HG03575 (cell line): Measurements from ENCODE around the gene NCF4.

Source experiments
- ATAC-seq: cut with Tn5 transposase; IDR thresholded peaks from one replicate; pipeline ENCODE4 v1.9.1; 2021; ENCODE audit not compliant: unreplicated experiment, insufficient number of reproducible peaks, low FRiP score; ENCODE audit errors: extremely low read depth

NCF4 gene

DNA sequence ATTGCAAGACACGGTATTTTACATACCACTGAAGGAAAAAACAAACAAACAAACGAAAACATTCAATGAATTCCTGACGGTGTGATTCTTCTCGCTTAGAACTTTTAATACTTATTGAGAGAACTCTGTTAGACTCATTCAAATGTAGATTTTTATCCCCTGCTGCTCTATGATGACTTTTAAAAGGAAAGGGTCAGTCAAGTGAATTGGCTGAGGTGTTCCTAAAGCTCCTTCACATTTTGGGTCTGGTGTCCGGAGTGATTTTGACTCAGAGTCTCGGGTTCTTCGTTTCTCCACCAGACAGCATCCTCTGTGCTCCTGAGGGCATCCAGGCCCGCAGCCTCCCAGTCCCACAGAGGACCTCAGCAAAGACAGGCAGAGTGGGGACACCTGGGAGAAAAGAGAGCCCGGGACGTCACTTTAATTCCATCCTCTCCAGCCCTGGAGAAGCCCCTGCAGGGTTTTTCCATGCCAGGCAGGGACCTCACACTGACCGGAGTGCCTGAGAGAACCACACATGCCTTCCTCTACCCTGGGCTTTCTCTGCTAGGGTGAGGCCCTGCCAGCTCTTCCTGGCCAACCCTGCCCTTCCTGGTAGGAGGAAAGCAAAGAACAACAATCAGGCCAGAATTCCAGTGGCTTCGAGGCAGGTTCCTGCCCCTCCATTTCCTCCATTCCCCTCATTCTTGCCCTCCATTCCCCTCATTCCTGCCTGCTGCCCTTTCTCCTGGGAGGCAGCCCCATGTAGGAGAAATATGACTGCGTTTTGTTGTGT is 51.3 kb downstream of the NCF4 start:
- ATAC-seq = no peak

- no peak for ATAC-seq
Observed at GRCh38 chr22:36912694-36913426, 52.1 kb downstream of the NCF4 start.

- ATAC-seq = no peak
Observed at GRCh38 chr22:36913427-36914389, 52.9 kb downstream of the NCF4 start, which contains the start of gene CSF2RB. CSF2RB (plus strand) TSS chr22:36913628; CDS start chr22:36922208, 8,580 bp downstream.

DNA sequence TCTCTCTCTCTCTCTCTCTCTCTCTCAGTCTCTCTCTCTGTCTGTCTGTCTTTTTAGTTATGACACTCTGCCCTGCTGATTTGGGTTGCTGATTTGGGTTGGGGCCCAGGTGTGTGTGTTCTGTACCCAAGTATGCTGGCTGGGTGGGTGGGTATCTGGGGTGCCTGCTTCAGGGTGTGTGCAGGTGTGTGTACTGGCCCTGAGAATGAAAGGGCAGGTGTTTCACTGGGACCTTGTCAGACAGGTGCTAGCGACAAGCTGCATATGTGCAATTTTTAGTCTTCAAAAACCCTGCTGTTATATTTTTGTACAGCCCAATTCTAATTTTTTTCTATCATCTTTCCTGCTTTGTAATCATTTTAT is 53.6 kb downstream of the NCF4 start:
- no peak for ATAC-seq

- ATAC-seq = no peak
Observed at GRCh38 chr22:36916034-36916433, 55.2 kb downstream of the NCF4 start.

DNA sequence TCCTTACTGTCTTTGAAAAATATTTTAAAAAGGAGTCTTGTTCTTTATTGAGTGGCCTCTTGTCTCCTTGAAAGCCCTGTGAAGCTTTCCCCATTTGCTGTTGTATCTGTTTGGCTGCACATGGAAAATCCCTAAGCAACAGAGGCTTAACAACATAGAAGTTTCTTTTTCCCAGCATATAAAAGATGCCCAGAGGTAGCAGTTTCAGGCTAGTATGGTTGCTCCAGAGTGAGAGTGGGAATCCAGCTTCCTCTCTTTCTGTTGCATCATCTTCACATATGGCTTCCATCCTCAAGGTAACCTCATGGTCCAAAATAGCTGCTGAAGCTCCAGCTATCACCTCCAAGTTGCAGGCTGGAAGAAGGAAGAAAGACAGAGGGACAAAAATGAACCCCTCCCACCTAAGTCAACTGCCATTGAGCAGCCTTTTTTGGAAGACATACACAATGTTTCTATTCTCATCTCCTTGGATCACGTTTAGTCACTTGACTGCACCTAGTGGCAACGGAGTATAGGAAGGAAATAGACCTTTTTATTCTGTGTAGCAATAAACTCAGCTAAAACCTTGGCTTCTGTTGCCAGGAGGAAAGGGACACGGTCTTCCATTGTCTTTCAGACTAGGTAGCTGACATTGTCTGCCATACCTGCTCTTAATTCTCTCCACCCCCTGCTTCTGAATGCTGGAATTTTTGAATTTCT is 57.9 kb downstream of the NCF4 start:
- no peak for ATAC-seq

DNA sequence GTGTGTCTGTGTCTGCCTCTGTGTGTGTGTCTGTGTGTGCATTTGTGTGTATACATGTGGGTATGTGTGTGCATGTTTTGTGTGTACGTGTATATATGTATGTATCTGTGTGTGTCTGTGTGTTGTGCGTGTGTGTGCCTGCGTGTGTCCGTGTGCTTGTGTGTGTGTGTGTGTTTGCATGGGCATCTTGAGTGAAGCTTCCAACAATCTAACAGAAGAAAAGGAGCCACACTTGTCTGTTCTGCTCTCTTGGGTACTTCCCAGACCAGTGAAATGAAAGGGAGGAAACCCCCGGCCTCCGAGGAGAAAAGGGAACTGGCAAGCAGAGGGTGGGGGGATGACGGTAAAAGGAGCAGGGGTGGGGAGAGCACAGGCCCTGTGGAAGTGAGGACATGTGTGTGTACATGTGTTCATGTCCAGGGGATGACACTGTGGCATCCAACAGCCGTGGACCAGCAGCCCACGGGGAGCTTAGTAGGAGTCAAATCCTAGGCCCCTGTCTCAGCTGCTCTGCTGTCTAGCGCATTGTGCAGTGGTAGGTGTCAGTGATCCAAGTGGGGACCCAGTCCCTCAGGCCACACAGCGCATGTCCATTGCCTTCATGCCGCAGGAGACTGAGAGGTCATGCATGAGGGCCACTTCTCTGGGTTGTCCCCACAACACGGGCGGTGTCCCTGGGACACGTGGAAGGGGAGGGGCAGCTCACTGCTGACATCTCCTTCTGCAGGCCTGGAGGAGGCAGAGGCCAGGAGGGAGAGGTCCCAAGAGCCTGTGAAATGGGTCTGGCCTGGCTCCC is 60.7 kb downstream of the NCF4 start:
- no peak for ATAC-seq

GRCh38 chr22:36922105-36922608 is 61.4 kb downstream of the NCF4 start:
- ATAC-seq = no peak

GRCh38 chr22:36922711-36923110 is 61.9 kb downstream of the NCF4 start:
- ATAC-seq = no peak

GRCh38 chr22:36923131-36923788 is 62.5 kb downstream of the NCF4 start:
- ATAC-seq = no peak

- no peak for ATAC-seq
Observed at GRCh38 chr22:36924151-36924698, 63.4 kb downstream of the NCF4 start.

GRCh38 chr22:36925388-36926290 is 64.8 kb downstream of the NCF4 start:
- ATAC-seq = no peak

DNA sequence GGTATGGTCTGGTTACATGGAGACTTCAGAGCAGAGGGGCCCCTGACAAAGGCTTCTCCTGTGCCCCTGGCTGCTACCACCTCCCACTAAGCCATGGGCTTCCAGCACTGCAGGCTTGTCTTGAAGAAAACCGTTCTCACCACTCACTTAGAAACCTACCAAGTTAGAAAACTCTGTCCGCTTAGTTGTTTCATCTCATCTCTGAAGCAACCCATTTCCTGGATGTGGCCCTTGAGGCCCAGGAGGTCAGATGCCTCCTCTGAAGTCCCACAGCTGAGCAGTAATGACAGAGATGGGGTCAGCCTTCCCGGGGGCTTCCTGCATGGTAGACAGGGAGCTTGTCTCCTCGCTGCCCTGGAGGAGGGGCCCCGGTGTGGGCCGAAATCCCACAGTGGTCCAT is 65.5 kb downstream of the NCF4 start:
- no peak for ATAC-seq

- no peak for ATAC-seq
Observed at GRCh38 chr22:36926721-36927435, 66.1 kb downstream of the NCF4 start.
